ENCODE data around the gene ZKSCAN7.

Gene ZKSCAN7

DNA sequence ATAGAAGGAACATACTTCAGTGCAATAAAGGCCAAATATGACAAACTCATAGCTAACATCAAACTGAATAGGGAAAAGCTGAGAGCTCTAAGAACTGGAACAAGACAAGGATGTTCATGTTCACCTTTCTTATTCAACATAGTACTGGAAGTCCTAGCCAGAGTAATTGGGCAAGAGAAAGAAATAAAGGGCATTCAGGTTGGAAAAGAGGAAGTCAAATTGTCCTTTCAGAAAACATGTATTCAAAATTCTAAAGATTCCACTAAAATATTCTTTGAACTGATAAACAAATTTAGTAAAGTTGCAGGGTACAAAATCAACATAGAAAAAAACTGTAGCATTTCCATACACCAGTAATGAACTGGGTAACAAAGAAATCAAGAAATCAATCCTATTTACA lies 57.7 kb downstream of the ZKSCAN7 start:
- Histone ChIP-seq H3K9ac (ENCODE audit: low read depth, low read length, poor library complexity, severe bottlenecking) (no peak overlapping the region), H3K27me3 (ENCODE audit: insufficient read depth, low read length, poor library complexity, severe bottlenecking) (no peaks in the 10 kb centered on the region), H3K4me1 (ENCODE audit: insufficient read depth, low read length, poor library complexity, severe bottlenecking) (no peaks in the 10 kb centered on the region), H3K36me3 (ENCODE audit: insufficient read depth, low read length) (no peaks in the 10 kb centered on the region), H3K4me3 (ENCODE audit: low read length, poor library complexity, severe bottlenecking) (no peak overlapping the region), H3K9me2 (replicated peaks; ENCODE audit: low read depth, low read length) (no peaks in the 10 kb centered on the region), H3K79me2 (ENCODE audit: insufficient read depth, low read length) (no peaks in the 10 kb centered on the region), H3F3A (ENCODE audit: low read depth) (no peaks in the 10 kb centered on the region), H3K9me3 (ENCODE audit: insufficient read depth, low read depth, low read length) (no peaks in the 10 kb centered on the region), H4K20me1 (ENCODE audit: insufficient read depth, low read length, poor library complexity, severe bottlenecking) (no peaks in the 10 kb centered on the region), H2AFZ (ENCODE audit: low read length) (no peak overlapping the region), H3K4me2 (ENCODE audit: low read depth, low read length, poor library complexity, severe bottlenecking) (no peak overlapping the region)
- TF ChIP-seq, protein P1, sequence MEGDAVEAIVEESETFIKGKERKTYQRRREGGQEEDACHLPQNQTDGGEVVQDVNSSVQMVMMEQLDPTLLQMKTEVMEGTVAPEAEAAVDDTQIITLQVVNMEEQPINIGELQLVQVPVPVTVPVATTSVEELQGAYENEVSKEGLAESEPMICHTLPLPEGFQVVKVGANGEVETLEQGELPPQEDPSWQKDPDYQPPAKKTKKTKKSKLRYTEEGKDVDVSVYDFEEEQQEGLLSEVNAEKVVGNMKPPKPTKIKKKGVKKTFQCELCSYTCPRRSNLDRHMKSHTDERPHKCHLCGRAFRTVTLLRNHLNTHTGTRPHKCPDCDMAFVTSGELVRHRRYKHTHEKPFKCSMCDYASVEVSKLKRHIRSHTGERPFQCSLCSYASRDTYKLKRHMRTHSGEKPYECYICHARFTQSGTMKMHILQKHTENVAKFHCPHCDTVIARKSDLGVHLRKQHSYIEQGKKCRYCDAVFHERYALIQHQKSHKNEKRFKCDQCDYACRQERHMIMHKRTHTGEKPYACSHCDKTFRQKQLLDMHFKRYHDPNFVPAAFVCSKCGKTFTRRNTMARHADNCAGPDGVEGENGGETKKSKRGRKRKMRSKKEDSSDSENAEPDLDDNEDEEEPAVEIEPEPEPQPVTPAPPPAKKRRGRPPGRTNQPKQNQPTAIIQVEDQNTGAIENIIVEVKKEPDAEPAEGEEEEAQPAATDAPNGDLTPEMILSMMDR (conservative IDR thresholded peaks at IDR 0.05; ENCODE audit: low read length) = no peak
- no peak for TF ChIP-seq EZH2phosphoT487 (IDR thresholded peaks at IDR 0.05; ENCODE audit: borderline replicate concordance)
